K562 (cell line): ENCODE data around the gene ORAI2. TPM values are rescaled to one million over a fixed set of nuclear protein-coding genes. Genes with fewer than 3 reads are reported as not detected.
"Not testable (repeated sequence)": the region's sequence is repeated elsewhere in the genome, so short reads cannot be mapped to it uniquely, and the experiment has no call there.

Source experiments
- ATAC-seq: fragments of 200-7000 bp; cut with Tn5 transposase; 3 replicates; pipeline ENCODE4 v1.9.1; 2020; ENCODE audit warnings: moderate library complexity
- BruUV-seq: library from RNA; stranded (reverse); fragments of 400-500 nt; replicated peaks from 2 replicates; lab custom pipeline; 2021; lab: Mats Ljungman, UMichigan
- CTCF ChIA-PET: fragments of 300-600 bp; formaldehyde crosslinking; extraction: SDS; loops from one replicate; lab custom pipeline; 2021; ENCODE audit warnings: low intra/inter-chr PET ratio; lab: Yijun Ruan, JAX
- POLR2A ChIA-PET: fragments of 300-600, 350-650 bp; sonication (Branson Sonifier 250); formaldehyde crosslinking; extraction: SDS; loops from one replicate; lab custom pipeline; 2021; ENCODE audit warnings: antibody characterized with exemption, inconsistent platforms; lab: Yijun Ruan, JAX
- DNase-seq, 4 experiments: peaks; one replicate each; pipeline versions ENCODE4 v3.0.0 to v3.0.0-alpha.2; 2011 to 2018; ENCODE audit warnings: low spot score in 3 of 4, mixed read lengths in 3 of 4; ENCODE audit errors: extremely low read depth in 1 of 4
- FAIRE-seq: peaks from 2 replicates; lab custom pipeline; 2011; peaks lifted over from hg19 to GRCh38; lab: Jason Lieb, UNC
- H2AFZ ChIP-seq: 2 replicates; pipeline ENCODE4 v1.6.0; 2011; ENCODE audit warnings: low read depth, low read length, control low read depth, inconsistent platforms
- H3K27ac ChIP-seq: fragments of 200-600 bp; 3 replicates; pipeline ENCODE4 v1.8.0; 2011; ENCODE audit warnings: low read depth, mild to moderate bottlenecking, control low read depth, inconsistent platforms, low read length, moderate library complexity, mixed read lengths; ENCODE audit errors: extremely low read depth
- H3K27me3 ChIP-seq, 2 experiments: fragments of 300-600 bp in 1 of 2; 2 replicates in 1 of 2; 3 replicates in 1 of 2; pipeline versions ENCODE4 v1.6.0 to v1.8.0; 2011; ENCODE audit warnings: inconsistent platforms in 2 of 2, low read length in 2 of 2, mild to moderate bottlenecking in 1 of 2, mixed read lengths in 1 of 2, moderate library complexity in 1 of 2; ENCODE audit not compliant: control insufficient read depth in 2 of 2, insufficient read depth in 2 of 2
- H3K36me3 ChIP-seq: fragments of 300-600 bp; 3 replicates; pipeline ENCODE4 v1.8.0; 2011; ENCODE audit warnings: mild to moderate bottlenecking, low read length, inconsistent platforms; ENCODE audit not compliant: control insufficient read depth, insufficient read depth
- H3K4me1 ChIP-seq, 2 experiments: fragments of 200-600 bp in 1 of 2; replicated peaks in 1 of 2; 2 replicates in 1 of 2; 3 replicates in 1 of 2; pipeline versions ENCODE4 v1.5.1 to v1.8.0; 2011; ENCODE audit warnings: inconsistent platforms in 2 of 2, low read length in 2 of 2, mild to moderate bottlenecking in 1 of 2, mixed read lengths in 1 of 2, moderate library complexity in 1 of 2; ENCODE audit not compliant: control insufficient read depth in 2 of 2, insufficient read depth in 2 of 2
- H3K4me2 ChIP-seq: 2 replicates; pipeline ENCODE4 v1.6.1; 2011; ENCODE audit warnings: low read length, control low read depth, inconsistent platforms, mixed read lengths; ENCODE audit not compliant: insufficient read depth
- H3K4me3 ChIP-seq: fragments of 200-600 bp; sonication (generic), shearing (Covaris generic); 2 replicates; pipeline ENCODE4 v1.5.1; 2016; ENCODE audit warnings: control low read depth, inconsistent platforms
- H3K79me2 ChIP-seq: fragments of 200-600 bp; 3 replicates; pipeline ENCODE4 v1.8.0; 2011; ENCODE audit warnings: low read length, inconsistent platforms; ENCODE audit not compliant: control insufficient read depth, insufficient read depth
- H3K9ac ChIP-seq, 2 experiments: 2 replicates each; pipeline versions ENCODE4 v1.6.0 to v1.6.1; 2011; ENCODE audit warnings: low read depth in 2 of 2, low read length in 2 of 2, control low read depth in 1 of 2, inconsistent platforms in 1 of 2, mild to moderate bottlenecking in 1 of 2, mixed read lengths in 1 of 2; ENCODE audit not compliant: insufficient read depth in 1 of 2
- H3K9me1 ChIP-seq: one replicate; pipeline ENCODE4 v1.6.0; 2011; ENCODE audit warnings: inconsistent platforms, mild to moderate bottlenecking, low read length, moderate library complexity; ENCODE audit not compliant: control insufficient read depth, insufficient read depth
- H3K9me3 ChIP-seq: replicated peaks from 2 replicates; pipeline ENCODE4 v1.5.1; 2011; ENCODE audit warnings: low read depth, low read length, inconsistent platforms; ENCODE audit not compliant: control insufficient read depth, insufficient read depth
- H4K20me1 ChIP-seq: replicated peaks from 2 replicates; pipeline ENCODE4 v1.6.1; 2011; ENCODE audit warnings: low read length, inconsistent platforms, mixed read lengths; ENCODE audit not compliant: control insufficient read depth, insufficient read depth
- POLR2G ChIP-seq: fragments of 200-400 bp; formaldehyde crosslinking; IDR thresholded peaks from 2 replicates; pipeline ENCODE4 v1.6.1; 2017; ENCODE audit warnings: low read depth, mild to moderate bottlenecking, antibody characterized with exemption, low read length, moderate library complexity
- RBFOX2 ChIP-seq: fragments of 200-400 bp; formaldehyde crosslinking; IDR thresholded peaks from 2 replicates; pipeline ENCODE4 v1.6.1; 2017; ENCODE audit warnings: low read depth, mild to moderate bottlenecking, low read length, moderate library complexity
- WGBS: fragments of 100-300 bp; shearing (Covaris generic); methylation state at CpG from one replicate; pipeline ENCODE4 v1.1.6; 2016; ENCODE audit warnings: low coverage, mixed read lengths; ENCODE audit not compliant: insufficient coverage; ENCODE audit errors: missing lambda C conversion rate; 5-methylcytosine and 5-hydroxymethylcytosine counted together
- in situ Hi-C: fragments of 300-500 bp; cut with MboI; formaldehyde crosslinking; loops from 4 replicates; pipeline ENCODE4 v1.15.0; 2018; ENCODE audit warnings: inconsistent platforms, mixed read lengths
- intact Hi-C: fragments of 100-400 bp; cut with micrococcal nuclease; formaldehyde crosslinking; loops from 2 replicates; pipeline ENCODE4 v1.14.2; 2022
- polyA plus RNA-seq, 8 experiments: library from polyadenylated mRNA; depleted of rRNA in 4 of 8; stranded (reverse) in 5 of 8; unstranded in 3 of 8; fragments of >200 nt; fragmentation: Nextera tagmentation in 2 of 8; fragmentation: Illumina TruSeq in 1 of 8; extraction: Ambion mirVana in 2 of 8; extraction: Trizol in 1 of 8; gene quantifications; 2 replicates each; pipeline versions ENCODE4 v1.2.1 to v1.2.3, GENCODE V29; 2011 to 2014; ENCODE audit warnings: inconsistent platforms in 1 of 8, missing spikeins in 1 of 8
- total RNA-seq, 7 experiments: library from RNA; depleted of rRNA in 6 of 7; stranded (reverse); fragments of >200 nt in 6 of 7; fragmentation: Illumina TruSeq in 2 of 7; extraction: Trizol in 2 of 7; gene quantifications; 2 replicates each; pipeline versions ENCODE4 v1.2.1 to v1.2.3, GENCODE V29; 2011 to 2021; ENCODE audit warnings: low replicate concordance in 1 of 7

ORAI2 gene
- total and polyA plus RNA-seq, 9 of the 15 experiments (the other 6 are each of a cell fraction or from before 2014, with no cell fraction given), result 1.1 to 27.7 (median 9.2) TPM

GRCh38 chr7:102474116-102474515 lies 40.7 kb downstream of the ORAI2 start:
- Histone ChIP-seq H3K4me1 (peaks cover 0 to 29% of the 10 kb centered on the region in 2 experiments; a peak in 3 of 5 replicates), H3K36me3 (peaks cover 44% of the 10 kb centered on the region; the same call in 2 of the 3 replicates)
- H3K9ac ChIP-seq, H2AFZ ChIP-seq, DNase-seq, H3K27ac ChIP-seq, H3K4me2 ChIP-seq, ATAC-seq, H3K79me2 ChIP-seq, BruUV-seq, H3K4me3 ChIP-seq, FAIRE-seq, H3K27me3 ChIP-seq, H3K9me1 ChIP-seq, H4K20me1 ChIP-seq, intact Hi-C loops, CTCF ChIA-PET, H3K9me3 ChIP-seq: not testable (repeated sequence)
- in situ Hi-C loops, result loop anchor here (25.0 kb wide), 2 partner anchors 88 to 188 kb away; partner anchors contain the start of genes POLR2J2, POLR2J3, SPDYE2 and SPDYE2B
- 93% methylated on average over 3 of the region's 14 CpGs for WGBS
- POLR2A ChIA-PET, result interaction anchor here (1.6 kb wide), 1 partner anchor 10 kb away, joined by 4 read pairs; the partner anchor contains the start of gene ALKBH4

GRCh38 chr7:102474736-102475435 lies 41.5 kb downstream of the ORAI2 start:
- WGBS, result 94% methylated on average over 6 of the region's 19 CpGs
- H2AFZ ChIP-seq, POLR2A ChIA-PET, H3K9me1 ChIP-seq, CTCF ChIA-PET, H3K27me3 ChIP-seq, intact Hi-C loops, ATAC-seq, H3K27ac ChIP-seq, H3K79me2 ChIP-seq, H3K4me2 ChIP-seq, FAIRE-seq, H3K9me3 ChIP-seq, H4K20me1 ChIP-seq, DNase-seq, H3K9ac ChIP-seq, BruUV-seq, H3K4me3 ChIP-seq: not testable (repeated sequence)
- Histone ChIP-seq H3K4me1 (peaks cover 0 to 21% of the 10 kb centered on the region in 2 experiments; a peak in 3 of 5 replicates), H3K36me3 (peaks cover 36% of the 10 kb centered on the region; the same call in 2 of the 3 replicates)
- in situ Hi-C loops, result loop anchor here (25.0 kb wide), 3 partner anchors 87 to 587 kb away; partner anchors contain the start of genes FBXL13, POLR2J2, POLR2J3 and SPDYE2
- TF ChIP-seq RBFOX2 (peak; percentile 28; the same call in 1 of the 2 replicates), POLR2G (0 out of 2 replicates have a peak, but pooled peaks have one; percentile 16)
